Activated gamma-delta T cell treated with Interleukin-2 at 50 U/mL for 16 hours (primary cell): Measurements from ENCODE around the gene SLC26A8.
"Not testable (repeated sequence)": the region's sequence is repeated elsewhere in the genome, so short reads cannot be mapped to it uniquely, and the experiment has no call there.

ENCODE experiments used
- DNase-seq: peaks from one replicate; pipeline ENCODE4 v3.0.0-alpha.2; 2020

Gene SLC26A8

DNA sequence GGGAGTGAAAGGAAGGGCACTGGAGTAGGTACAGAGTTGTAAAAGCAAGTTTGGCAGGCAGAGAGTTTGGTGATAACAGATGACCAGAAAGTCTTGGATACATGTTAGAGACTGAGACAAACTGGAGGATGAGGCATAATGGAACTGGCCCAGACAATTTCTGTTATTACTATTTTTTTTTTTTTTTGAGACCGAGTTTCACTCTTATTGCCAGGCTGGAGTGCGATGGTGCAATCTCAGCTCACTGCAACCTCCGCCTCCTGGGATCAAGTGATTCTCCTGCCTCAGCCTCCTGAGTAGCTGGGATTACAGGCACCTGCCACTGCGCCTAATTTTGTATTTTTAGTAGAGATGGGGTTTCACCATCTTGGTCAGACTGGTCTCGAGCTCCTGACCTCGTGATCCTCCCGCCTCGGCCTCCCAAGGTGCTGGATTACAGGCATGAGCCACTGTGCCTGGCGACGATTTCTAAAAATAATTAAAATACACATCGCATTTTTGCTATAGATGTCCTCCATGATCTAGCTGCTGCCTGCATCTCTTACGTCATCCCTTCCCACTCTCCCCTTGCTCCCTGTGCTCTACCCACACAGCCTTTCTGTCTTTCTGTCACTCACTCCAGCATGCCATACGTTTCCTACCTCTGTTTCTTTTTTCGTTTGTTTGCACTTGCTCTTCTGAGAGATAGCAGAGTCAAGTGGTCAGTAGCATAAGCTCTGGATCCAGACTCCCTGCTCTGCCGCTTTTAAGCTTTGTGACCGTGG lies 26.7 kb upstream of the SLC26A8 start:
- DNase-seq, result no peak

- DNase-seq, result no peak
Measured at GRCh38 chr6:36050305-36050704, 25.9 kb upstream of the SLC26A8 start.

DNA sequence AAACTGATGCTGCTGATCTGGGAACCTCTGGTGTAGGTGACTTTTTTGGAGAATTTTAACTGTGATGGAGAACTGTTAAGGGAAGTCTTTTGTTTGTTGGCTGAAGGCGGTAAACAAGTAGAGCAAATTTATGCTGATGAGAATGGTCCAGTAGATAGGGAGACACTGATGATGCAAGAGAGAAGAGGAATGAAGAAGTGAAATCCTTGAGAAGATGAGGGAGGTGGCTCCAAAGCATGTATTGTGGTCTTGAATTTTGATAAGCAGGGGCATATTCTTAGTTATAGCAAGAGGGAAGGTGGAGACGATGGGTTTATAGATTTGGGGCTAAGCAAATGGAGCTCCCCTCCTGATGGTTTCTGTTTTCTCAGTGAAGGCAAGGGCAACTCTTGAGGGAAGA lies 25.1 kb upstream of the SLC26A8 start:
- no peak for DNase-seq

DNA sequence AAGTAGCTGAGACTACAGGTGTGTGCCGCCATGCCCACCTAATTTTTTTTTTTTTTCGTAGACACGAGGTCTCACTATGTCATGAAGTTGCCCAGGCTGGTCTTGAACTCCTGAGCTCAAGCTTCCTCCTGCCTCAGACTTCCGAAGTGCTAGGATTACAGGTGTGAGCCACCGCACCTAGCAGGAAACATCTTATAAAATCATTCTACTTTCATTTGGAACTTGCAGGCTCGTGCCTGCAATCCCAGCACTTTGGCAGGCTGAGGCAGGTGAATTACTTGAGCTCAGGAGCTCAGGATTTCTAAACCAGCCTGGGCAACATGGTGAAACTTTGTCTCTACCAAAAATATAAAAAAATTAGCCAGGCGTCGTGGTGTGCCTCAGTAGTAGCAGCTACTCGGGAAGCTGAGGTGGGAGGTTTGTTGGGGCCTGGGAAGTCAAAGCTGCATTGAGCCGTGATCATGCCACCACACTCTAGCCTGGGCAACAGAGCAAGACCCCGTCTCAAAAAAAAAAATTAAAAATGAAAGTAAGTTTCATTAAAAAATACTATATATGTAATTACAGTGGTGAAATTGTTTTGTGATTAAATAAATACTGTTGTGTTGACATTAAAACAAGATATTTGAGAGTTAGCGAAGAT lies 18.3 kb upstream of the SLC26A8 start:
- DNase-seq, result no peak

DNA sequence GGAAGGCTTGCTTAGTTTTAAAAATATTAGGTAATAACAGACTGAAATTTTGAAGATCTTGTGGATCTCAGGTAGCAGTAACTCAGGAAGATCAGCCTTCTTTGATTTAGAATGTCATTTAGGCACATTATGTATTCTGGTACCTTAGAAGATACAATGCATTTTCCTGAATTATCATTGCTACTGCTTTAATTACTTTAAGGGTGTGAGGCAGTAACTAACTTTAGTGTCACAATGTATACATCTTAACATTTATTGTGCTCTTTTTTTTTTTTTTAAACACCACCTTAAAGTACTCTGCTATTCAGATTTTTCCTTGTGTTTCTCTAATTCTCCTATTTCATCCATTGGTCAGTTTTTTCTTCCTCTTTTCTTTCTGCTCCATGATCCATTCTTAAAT lies 16.5 kb upstream of the SLC26A8 start:
- DNase-seq, result no peak

DNA sequence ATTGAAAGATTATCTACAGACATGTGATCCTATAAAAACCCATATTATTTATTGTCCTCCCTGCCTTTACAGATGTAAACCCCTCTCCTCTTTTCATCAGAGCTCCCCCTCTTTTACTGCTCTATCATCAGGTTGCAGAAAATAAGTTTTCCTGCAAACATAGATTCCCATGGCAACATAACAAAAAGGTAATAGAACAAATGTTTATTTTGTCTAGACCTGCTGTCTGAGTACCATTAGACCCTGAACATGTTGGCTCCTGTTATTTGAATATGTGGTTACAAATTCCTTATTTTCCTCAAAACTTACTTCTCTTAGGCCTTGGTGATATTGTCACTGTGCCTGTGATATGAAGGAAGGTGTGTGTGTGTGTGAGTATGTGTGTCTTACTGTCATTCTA lies 14.7 kb upstream of the SLC26A8 start:
- no peak for DNase-seq

- no peak for DNase-seq
Measured at GRCh38 chr6:36038120-36038876, 13.9 kb upstream of the SLC26A8 start.

GRCh38 chr6:36035225-36035624 lies 10.8 kb upstream of the SLC26A8 start:
- DNase-seq, result no peak

DNA sequence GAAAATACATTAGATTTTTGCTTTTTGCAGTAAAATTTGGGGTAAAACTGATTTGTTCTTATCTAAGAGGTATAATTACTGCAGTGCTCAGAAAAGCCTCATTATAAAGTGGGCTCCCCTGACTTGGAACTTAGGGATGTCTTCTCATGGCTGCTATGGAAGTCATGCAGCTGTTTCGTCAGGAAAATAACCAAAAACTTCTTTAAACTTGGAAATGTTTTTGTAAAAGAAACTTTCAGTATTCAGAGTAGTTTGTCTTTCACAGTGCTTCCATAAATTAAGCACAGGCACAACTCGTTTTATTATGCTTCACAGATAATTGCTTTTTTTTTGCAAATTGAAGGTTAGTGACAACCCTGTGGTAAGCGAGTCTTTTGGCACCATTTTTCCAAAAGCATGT lies 10.0 kb upstream of the SLC26A8 start:
- DNase-seq, result no peak

- peak; percentile 29 for DNase-seq
Measured at GRCh38 chr6:36033935-36034334, 9.5 kb upstream of the SLC26A8 start.

GRCh38 chr6:36033144-36033543 lies 8.7 kb upstream of the SLC26A8 start:
- DNase-seq, result not testable (repeated sequence)

DNA sequence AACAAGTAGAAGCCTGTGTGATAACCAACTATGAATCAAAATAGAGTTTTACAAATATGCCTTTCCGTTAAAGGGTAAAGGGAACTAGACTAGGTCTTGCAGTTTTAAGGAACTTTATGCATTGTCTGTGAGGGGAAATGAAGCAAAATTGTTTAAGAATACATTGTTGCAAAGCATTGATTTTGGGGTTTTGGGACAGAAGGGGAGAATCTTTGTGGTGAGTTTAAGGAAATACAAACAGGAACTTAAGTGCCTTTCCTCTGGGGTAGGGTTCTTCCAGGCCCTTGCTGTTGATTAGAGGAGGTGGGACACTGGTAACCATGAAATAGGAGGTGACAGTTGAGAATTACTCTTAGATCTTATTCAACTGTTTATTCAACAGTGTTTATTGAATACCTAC lies 7.8 kb upstream of the SLC26A8 start:
- DNase-seq, result no peak

DNA sequence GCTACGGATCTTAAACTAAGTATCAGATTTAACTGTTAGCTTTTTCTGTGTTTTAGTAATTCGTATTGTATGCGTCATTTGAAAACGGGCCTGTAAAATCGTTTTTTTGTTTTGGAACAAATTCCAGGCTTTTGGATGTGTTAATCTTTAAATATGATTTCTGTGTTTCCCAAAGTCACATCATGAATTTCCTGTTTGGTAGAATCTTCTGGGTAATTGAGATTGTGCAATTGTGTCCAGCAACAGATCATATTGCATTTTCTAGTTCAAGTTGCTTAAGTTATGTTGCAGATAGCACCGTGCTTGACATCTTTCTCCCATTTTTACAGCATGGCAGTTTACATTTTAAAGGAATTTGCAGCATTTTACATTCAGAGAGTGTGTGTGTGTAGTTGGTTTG lies 5.0 kb upstream of the SLC26A8 start:
- DNase-seq, result no peak

DNA sequence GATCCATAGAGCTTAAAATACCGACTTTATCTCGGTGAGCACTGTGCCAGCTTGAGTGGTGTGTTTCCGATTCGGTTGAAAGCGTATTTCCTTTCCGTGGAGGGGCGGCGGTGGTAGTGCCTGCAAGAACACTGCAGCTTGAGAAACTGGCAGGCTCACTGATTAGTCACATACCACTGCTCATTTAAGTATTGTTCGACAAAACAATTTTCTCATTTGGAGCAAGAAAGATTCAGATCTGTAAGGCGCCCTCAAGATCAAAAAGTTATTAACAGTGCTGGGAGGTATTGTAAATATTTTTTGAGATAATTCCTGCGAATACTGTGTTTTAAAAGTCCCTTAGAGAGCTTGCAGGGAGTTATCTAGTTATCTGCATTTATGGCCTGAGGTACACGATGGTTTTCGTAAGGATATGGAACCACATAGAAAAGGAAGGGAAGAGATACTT lies 4.5 kb upstream of the SLC26A8 start:
- peak; percentile 70 for DNase-seq

GRCh38 chr6:36028088-36028876 lies 3.8 kb upstream of the SLC26A8 start:
- peak; percentile 27 for DNase-seq

DNA sequence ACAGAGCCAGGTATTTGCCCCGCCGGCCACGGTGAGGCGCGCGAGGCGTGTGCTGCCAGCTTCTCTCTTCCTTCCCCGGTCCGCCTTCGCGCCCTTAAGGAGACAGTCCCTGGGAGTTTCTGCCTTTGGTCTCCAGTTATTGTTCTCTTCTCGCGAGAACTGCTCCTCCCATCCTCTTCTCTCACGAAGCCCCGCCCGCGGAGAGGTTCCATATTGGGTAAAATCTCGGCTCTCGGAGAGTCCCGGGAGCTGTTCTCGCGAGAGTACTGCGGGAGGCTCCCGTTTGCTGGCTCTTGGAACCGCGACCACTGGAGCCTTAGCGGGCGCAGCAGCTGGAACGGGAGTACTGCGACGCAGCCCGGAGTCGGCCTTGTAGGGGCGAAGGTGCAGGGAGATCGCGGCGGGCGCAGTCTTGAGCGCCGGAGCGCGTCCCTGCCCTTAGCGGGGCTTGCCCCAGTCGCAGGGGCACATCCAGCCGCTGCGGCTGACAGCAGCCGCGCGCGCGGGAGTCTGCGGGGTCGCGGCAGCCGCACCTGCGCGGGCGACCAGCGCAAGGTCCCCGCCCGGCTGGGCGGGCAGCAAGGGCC lies 3.2 kb upstream of the SLC26A8 start, which contains the start of gene MAPK14:
MAPK14 (plus strand) TSS at position 308 of the 587 bp plus-strand sequence. CDS start 350 bp downstream, outside the sequence.
- DNase-seq, result peak; percentile 98

GRCh38 chr6:36025932-36026327 lies 1.5 kb upstream of the SLC26A8 start:
- DNase-seq, result no peak

DNA sequence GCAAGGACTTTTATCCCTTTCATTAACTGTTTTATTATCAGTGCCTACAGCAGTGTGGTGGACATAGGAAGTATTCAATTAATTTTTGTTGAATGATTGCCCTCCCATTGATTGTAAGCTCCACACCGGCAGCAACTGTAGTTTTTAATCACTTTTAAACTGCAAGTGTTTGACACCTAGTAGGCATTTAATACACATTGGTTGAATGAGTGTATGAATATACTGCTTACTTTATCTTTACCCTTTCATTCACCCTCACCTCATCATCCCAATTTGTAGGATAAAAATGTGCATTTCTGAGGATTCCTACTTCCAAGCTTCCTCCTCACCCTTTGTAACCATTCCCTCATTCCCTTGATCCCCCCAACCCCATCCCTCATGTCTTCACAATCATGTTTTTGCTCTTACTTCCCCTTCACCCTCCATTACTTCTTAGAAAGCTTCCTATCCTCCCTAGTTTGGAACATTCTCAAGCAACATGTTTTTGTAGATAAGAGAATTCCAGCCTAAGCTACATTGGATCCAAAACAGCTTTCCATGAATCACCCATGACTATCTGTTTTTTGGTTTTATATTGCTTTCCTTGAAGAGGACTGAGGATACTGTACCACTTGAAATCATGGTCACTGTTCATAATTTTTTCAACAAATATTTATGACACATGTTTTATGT lies 955 bp upstream of the SLC26A8 start:
- no peak for DNase-seq

GRCh38 chr6:36020154-36020553 lies 4.3 kb downstream of the SLC26A8 start:
- no peak for DNase-seq

GRCh38 chr6:36019167-36019566 lies 5.3 kb downstream of the SLC26A8 start:
- no peak for DNase-seq

DNA sequence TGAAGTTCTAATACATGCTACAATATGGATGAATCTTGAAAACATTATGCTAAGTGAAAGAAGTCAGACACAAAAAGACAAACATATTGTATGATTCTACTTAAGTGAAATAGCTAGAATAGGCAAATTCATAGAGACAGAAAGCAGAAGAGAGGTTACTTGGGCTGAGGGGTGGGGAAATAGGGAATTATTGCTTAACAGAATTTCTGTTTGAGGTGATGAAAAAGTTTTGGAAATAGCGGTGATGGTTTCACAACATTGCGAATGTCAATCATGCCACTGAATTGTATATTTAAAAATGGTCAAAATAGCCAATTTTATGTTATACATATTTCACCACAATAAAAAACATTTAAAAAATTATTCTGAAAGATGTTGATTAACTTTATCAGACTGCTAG lies 6.1 kb downstream of the SLC26A8 start:
- DNase-seq, result no peak

DNA sequence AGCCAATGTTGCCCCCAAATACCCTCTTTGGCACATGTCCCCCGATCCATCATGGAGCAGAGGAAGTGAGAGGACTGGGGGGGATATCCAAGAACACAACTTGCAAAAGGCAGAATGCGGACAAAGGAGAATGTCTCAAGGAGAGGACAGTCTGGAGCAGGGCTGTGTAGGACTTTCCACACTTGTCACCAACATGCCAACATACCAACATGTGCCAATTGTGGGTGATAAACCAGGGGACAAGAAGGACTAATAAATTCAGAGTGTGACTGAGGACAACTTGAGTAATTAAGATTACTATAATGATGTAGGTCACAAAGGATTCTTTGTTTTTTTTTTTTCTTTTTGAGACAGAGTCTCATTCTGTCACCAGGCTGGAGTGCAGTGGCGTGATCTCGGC lies 8.8 kb downstream of the SLC26A8 start:
- no peak for DNase-seq
